Neural progenitor cell (in vitro differentiated cells): Measurements from ENCODE around the gene FAT1. TPM values are rescaled to one million over a fixed set of nuclear protein-coding genes. Genes with fewer than 3 reads are reported as not detected.

Experiments used
- DNase-seq: peaks from one replicate; pipeline ENCODE4 v3.0.0-alpha.2; 2016; ENCODE audit warnings: low spot score
- H2AFZ ChIP-seq: fragments of 200-600 bp; sonication (generic); replicated peaks from 2 replicates; pipeline ENCODE4 v1.6.1; 2016; ENCODE audit warnings: antibody characterized with exemption
- H3F3A ChIP-seq: fragments of 200-600 bp; sonication (generic); 2 replicates; pipeline ENCODE4 v1.6.1; 2016; ENCODE audit warnings: antibody characterized with exemption, low read depth
- H3K27ac ChIP-seq: fragments of 200-600 bp; sonication (generic); 2 replicates; pipeline ENCODE4 v1.5.1; 2016; ENCODE audit warnings: mild to moderate bottlenecking
- H3K27me3 ChIP-seq: fragments of 200-600 bp; sonication (generic); 2 replicates; pipeline ENCODE4 v1.6.1; 2016; ENCODE audit warnings: mild to moderate bottlenecking, moderate library complexity
- H3K36me3 ChIP-seq: fragments of 200-600 bp; sonication (generic); 2 replicates; pipeline ENCODE4 v1.5.1; 2016
- H3K4me1 ChIP-seq: fragments of 200-600 bp; sonication (generic); 2 replicates; pipeline ENCODE4 v1.6.1; 2016; ENCODE audit warnings: mixed run types
- H3K4me2 ChIP-seq: fragments of 200-600 bp; sonication (generic); 2 replicates; pipeline ENCODE4 v1.6.1; 2016
- H3K4me3 ChIP-seq: fragments of 200-600 bp; sonication (generic); 2 replicates; pipeline ENCODE4 v1.5.1; 2016
- H3K79me2 ChIP-seq: fragments of 200-600 bp; sonication (generic); 2 replicates; pipeline ENCODE4 v1.6.1; 2016; ENCODE audit warnings: low read depth
- H3K9ac ChIP-seq: fragments of 200-600 bp; sonication (generic); 2 replicates; pipeline ENCODE4 v1.6.1; 2016
- H3K9me3 ChIP-seq: fragments of 200-600 bp; sonication (generic); 2 replicates; pipeline ENCODE4 v1.5.1; 2016; ENCODE audit warnings: low read depth
- H4K20me1 ChIP-seq: fragments of 200-600 bp; sonication (generic); 2 replicates; pipeline ENCODE4 v1.6.1; 2016; ENCODE audit warnings: low read depth
- H3K27ac Mint-ChIP-seq: 3 replicates; pipeline ENCODE4 v1.8.0; 2021; ENCODE audit warnings: mixed read lengths
- H3K27me3 Mint-ChIP-seq: 2 replicates; pipeline ENCODE4 v1.8.0; 2022; ENCODE audit warnings: low read depth, mild to moderate bottlenecking, inconsistent platforms, moderate library complexity, mixed read lengths; ENCODE audit not compliant: insufficient read depth
- H3K36me3 Mint-ChIP-seq: 3 replicates; pipeline ENCODE4 v1.8.0; 2021; ENCODE audit warnings: mixed read lengths
- H3K4me1 Mint-ChIP-seq: 3 replicates; pipeline ENCODE4 v1.8.0; 2021; ENCODE audit warnings: mixed read lengths
- H3K4me3 Mint-ChIP-seq: 3 replicates; pipeline ENCODE4 v1.8.0; 2021; ENCODE audit warnings: mild to moderate bottlenecking, moderate library complexity, mixed read lengths
- H3K9me3 Mint-ChIP-seq: 3 replicates; pipeline ENCODE4 v1.8.0; 2020; ENCODE audit warnings: mixed read lengths
- EZH2 ChIP-seq: fragments of 200-600 bp; sonication (generic); IDR thresholded peaks from 2 replicates; pipeline ENCODE4 v1.6.1; 2017; ENCODE audit warnings: antibody characterized with exemption, mild to moderate bottlenecking, moderate library complexity
- EZH2phosphoT487 ChIP-seq: fragments of 200-600 bp; sonication (generic); IDR thresholded peaks from 2 replicates; pipeline ENCODE4 v1.6.1; 2017; ENCODE audit warnings: antibody characterized with exemption
- total RNA-seq: library from RNA; depleted of rRNA; stranded (reverse); fragments of >200 nt; gene quantifications from 2 replicates; pipeline ENCODE4 v1.2.3, GENCODE V29; 2015; ENCODE audit warnings: low replicate concordance
- TF ChIP-seq, protein P1 (sequence below): fragments of 200-600 bp; sonication (generic); IDR thresholded peaks from 2 replicates; pipeline ENCODE4 v1.5.1; 2017; ENCODE audit warnings: antibody characterized with exemption, mild to moderate bottlenecking

The FAT1 gene
- total RNA-seq, 1 donor from 2014 or later = 517 TPM

DNA sequence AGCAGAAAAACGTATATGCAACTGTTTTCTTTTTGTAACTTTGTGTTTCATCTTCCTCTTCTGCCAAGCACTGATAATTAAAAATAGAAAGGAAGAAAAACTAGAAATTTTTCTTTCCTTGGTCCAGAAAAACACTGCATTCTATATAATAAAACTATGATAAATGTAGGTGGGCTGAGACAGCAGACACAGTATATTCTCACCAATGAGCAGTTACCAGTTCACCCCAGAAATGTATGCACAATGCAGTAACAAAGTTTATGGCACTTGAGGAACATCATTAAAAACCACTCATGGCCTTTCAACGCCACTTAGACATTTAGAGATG is 79.4 kb downstream of the FAT1 start:
- peaks cover 4% of the 10 kb centered on the region for H3K27me3 Mint-ChIP-seq
- no peak for DNase-seq
- TF ChIP-seq EZH2phosphoT487 (no peak), EZH2 (no peak)
- TF ChIP-seq, protein P1, sequence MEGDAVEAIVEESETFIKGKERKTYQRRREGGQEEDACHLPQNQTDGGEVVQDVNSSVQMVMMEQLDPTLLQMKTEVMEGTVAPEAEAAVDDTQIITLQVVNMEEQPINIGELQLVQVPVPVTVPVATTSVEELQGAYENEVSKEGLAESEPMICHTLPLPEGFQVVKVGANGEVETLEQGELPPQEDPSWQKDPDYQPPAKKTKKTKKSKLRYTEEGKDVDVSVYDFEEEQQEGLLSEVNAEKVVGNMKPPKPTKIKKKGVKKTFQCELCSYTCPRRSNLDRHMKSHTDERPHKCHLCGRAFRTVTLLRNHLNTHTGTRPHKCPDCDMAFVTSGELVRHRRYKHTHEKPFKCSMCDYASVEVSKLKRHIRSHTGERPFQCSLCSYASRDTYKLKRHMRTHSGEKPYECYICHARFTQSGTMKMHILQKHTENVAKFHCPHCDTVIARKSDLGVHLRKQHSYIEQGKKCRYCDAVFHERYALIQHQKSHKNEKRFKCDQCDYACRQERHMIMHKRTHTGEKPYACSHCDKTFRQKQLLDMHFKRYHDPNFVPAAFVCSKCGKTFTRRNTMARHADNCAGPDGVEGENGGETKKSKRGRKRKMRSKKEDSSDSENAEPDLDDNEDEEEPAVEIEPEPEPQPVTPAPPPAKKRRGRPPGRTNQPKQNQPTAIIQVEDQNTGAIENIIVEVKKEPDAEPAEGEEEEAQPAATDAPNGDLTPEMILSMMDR = no peak

DNA sequence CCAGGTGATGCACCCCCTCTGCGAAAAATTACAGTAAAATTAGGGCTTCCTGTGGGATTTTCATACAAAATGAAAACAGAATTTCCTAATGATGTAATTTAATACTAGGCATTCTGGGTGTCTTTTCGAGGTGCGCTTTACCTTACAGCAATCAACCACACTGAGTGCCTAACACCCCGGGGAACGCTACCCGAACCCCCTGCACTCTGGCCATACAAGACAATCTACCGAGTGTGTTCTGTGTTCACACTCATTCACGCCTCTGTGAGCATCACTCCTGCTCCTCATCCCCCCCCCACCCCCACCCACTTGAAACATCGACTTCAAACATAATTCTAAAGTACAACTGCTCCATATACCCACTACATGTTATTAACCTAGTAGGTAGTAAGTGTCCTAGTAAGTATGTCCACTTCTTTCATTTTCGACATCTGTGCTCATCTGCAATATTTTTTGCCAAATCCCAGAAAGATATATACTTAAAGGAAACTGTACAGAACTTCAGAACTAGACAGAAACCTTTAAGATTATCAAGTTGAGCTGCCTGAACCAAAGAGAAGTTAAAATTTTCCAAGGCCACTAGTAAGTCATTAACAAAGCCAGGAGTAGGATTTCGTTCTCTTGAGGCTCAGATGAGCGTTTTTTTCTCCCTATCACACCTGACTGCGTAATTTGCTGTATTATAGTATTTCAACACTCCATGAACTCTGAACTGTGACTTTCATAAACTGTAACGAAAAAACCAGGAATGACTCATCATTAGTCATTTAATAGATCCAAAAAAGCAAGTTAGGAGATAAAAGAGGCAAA is 80.0 kb downstream of the FAT1 start:
- no peak overlapping the region for H3K27ac Mint-ChIP-seq
- no peak for DNase-seq
- H3K4me1 ChIP-seq = no peaks in the 10 kb centered on the region

More for the DNA sequence above, 79.4 kb downstream of the FAT1 start:
- Histone ChIP-seq H3K4me1 (no peaks in the 10 kb centered on the region), H3K4me3 (no peak overlapping the region), H2AFZ (no peak overlapping the region), H3K9ac (no peak overlapping the region), H4K20me1 (peaks cover 24% of the 10 kb centered on the region), H3K9me3 (no peaks in the 10 kb centered on the region), H3K79me2 (peaks cover 96% of the 10 kb centered on the region), H3K27ac (no peak overlapping the region), H3K4me2 (no peak overlapping the region), H3K36me3 (peaks cover 13% of the 10 kb centered on the region), H3F3A (no peaks in the 10 kb centered on the region), H3K27me3 (no peaks in the 10 kb centered on the region)
- H3K36me3 Mint-ChIP-seq = peaks cover 37% of the 10 kb centered on the region
- H3K4me3 Mint-ChIP-seq = no peak overlapping the region
- H3K4me1 Mint-ChIP-seq = peaks cover 8% of the 10 kb centered on the region
- peaks cover 2% of the 10 kb centered on the region for H3K9me3 Mint-ChIP-seq
- no peak overlapping the region for H3K27ac Mint-ChIP-seq

DNA sequence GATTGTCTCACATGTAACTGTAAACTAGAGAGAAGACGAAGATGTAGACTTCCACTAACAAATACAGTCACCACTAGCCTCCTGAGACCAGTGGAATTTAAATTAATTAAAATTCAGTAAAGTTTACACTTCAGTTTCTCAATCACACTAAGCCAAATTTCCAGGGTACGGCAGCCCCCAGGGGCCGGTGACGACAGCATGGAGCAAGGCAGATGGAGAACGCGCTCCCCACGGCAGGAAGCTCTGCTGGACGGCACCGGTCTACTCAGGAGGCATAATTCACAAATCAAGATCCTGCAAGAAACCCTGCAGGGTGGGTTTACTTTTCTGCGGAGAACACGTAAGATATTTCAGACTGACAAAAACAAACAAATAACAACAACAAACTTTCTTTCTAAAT is 80.7 kb downstream of the FAT1 start:
- H3K27me3 Mint-ChIP-seq = peaks cover 4% of the 10 kb centered on the region
- H3K4me3 Mint-ChIP-seq = no peak overlapping the region
- TF ChIP-seq, protein P1 = no peak
- TF ChIP-seq EZH2phosphoT487 (no peak), EZH2 (no peak)
- no peaks in the 10 kb centered on the region for H3K27me3 ChIP-seq
- peaks cover 13% of the 10 kb centered on the region for H3K36me3 ChIP-seq
- peak overlapping the region; percentile 65 for H3K27ac Mint-ChIP-seq
- peaks cover 22% of the 10 kb centered on the region for H4K20me1 ChIP-seq
- peaks cover 2% of the 10 kb centered on the region for H3K9me3 Mint-ChIP-seq
- DNase-seq = no peak
- H3K4me2 ChIP-seq = no peak overlapping the region
- H3K4me1 ChIP-seq = no peaks in the 10 kb centered on the region
- H3K79me2 ChIP-seq = peaks cover 97% of the 10 kb centered on the region
- no peak overlapping the region for H3K4me3 ChIP-seq
- H3K9me3 ChIP-seq = no peaks in the 10 kb centered on the region
- peaks cover 8% of the 10 kb centered on the region for H3K4me1 Mint-ChIP-seq
- peak overlapping the region; percentile 34 for H3K27ac ChIP-seq
- no peaks in the 10 kb centered on the region for H3F3A ChIP-seq
- peaks cover 39% of the 10 kb centered on the region for H3K36me3 Mint-ChIP-seq
- no peak overlapping the region for H2AFZ ChIP-seq
- no peak overlapping the region for H3K9ac ChIP-seq

More for the DNA sequence above, 80.0 kb downstream of the FAT1 start:
- Histone ChIP-seq H3K27me3 (no peaks in the 10 kb centered on the region), H3K9ac (no peak overlapping the region), H3K79me2 (peaks cover 96% of the 10 kb centered on the region), H3F3A (no peaks in the 10 kb centered on the region), H3K36me3 (peaks cover 13% of the 10 kb centered on the region), H3K27ac (peak overlapping the region; percentile 34), H3K4me2 (no peak overlapping the region), H4K20me1 (peaks cover 23% of the 10 kb centered on the region), H2AFZ (no peak overlapping the region), H3K9me3 (no peaks in the 10 kb centered on the region), H3K4me3 (no peak overlapping the region)
- Mint-ChIP-seq H3K9me3 (peaks cover 2% of the 10 kb centered on the region), H3K4me3 (no peak overlapping the region), H3K4me1 (peaks cover 8% of the 10 kb centered on the region), H3K36me3 (peaks cover 35% of the 10 kb centered on the region), H3K27me3 (peaks cover 4% of the 10 kb centered on the region)
- TF ChIP-seq EZH2 (no peak), EZH2phosphoT487 (no peak)
- TF ChIP-seq, protein P1 = no peak
